Stimulated activated CD4-positive, alpha-beta T cell treated with anti-CD3 and anti-CD28 coated beads, Interleukin-2, amount 100 ng/mL, for 24 hours (primary cell): ENCODE data around the gene SUGCT.

Source experiments
- DNase-seq, 2 donors: peaks; one replicate each; pipeline ENCODE4 v3.0.0-alpha.2; 2020

The SUGCT gene

GRCh38 chr7:40889539-40889938 lies 754.7 kb downstream of the SUGCT start:
- no peak for DNase-seq

- DNase-seq, result no peak
Observed at GRCh38 chr7:40890088-40890692, 755.4 kb downstream of the SUGCT start.

- DNase-seq, result no peak
Observed at GRCh38 chr7:40891232-40891631, 756.4 kb downstream of the SUGCT start.

- no peak for DNase-seq
Observed at GRCh38 chr7:40899151-40899550, 764.3 kb downstream of the SUGCT start.

- DNase-seq, result no peak
Observed at GRCh38 chr7:40899636-40900507, 765.1 kb downstream of the SUGCT start.

GRCh38 chr7:40903872-40904271 lies 769.1 kb downstream of the SUGCT start:
- no peak for DNase-seq

- DNase-seq, result no peak
Observed at GRCh38 chr7:40907286-40907685, 772.5 kb downstream of the SUGCT start.

GRCh38 chr7:40909346-40909980 lies 774.7 kb downstream of the SUGCT start:
- DNase-seq, result no peak
